NCI-H1048 (cell line): Measurements from ENCODE around the gene RNLS.

Source experiments
- DNase-seq: peaks from one replicate; lab custom pipeline; 2025; lab: John Stamatoyannopoulos, UW

The RNLS gene

DNA sequence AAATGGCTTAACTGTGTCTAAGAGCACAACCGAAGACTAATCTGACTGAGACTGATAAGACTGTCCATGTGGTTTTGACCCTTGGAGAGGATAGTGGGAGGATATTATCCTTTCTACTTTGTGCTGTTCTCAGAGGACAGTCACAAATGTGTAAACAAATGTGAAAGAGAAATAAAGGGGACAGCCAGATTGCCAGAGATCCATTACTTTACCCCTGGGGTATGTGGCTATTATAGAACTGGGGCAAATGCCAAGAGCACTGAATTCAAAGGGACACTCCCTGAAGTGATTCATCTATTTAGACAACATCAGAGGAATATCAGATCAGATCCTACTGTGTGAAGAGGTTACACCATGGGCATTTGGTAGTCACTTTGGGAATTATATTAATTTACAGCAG lies 154.7 kb downstream of the RNLS start:
- no peak for DNase-seq

DNA sequence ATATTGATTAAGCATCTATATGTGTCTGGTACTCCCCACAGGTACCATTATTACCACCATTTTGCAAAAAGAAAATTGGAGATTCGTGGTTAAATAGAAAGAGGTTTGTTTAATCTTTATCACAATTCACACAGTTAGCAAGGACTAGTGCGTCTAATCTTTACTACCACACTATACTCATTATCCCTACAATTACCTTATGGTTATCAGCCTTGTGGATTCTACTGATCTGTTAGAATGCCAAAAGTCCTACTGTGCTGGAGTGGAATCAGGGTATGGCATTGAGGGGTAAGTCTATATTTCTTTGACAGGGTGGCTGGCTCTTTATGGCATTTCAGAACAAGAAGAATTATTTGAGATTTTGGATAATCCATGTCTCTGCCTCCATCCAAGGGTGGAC lies 156.1 kb downstream of the RNLS start:
- no peak for DNase-seq

DNA sequence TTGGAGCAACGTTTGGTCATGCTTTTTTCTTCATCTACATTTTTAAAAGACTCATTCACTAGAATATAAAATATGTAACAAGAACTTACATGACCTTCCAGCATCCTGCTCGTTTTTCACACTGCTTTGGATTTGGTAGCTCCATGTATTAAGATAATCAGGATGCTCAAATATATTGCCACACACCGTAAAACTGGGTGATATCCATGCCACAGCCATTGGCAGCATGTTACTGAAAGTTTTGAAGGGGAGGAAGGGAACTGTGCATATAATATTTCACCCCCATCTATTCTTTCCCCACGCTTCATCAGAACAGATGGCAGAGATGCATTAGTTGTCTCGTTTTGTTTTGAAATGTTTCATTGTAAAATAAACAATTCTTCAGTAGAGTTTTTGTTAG lies 158.2 kb downstream of the RNLS start:
- DNase-seq: no peak

DNA sequence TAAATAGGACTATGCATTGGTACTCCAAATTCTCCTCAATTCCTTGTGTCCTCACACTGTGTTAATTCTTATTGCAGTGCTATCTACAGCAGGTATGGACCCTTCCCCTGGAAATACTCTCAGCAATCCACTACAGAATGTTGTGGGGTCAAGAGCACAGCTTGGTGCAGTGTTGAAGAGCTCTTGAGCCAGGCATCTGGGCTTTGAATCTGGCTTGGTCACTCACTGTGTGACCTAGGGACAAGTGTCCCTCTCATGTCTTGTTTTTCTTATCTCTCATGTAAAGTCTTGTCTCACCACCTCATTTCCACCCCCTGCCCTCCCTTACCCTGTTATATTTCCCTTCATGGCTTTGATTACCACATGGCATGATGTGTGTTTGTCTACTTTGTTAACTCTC lies 159.4 kb downstream of the RNLS start:
- no peak for DNase-seq

GRCh38 chr10:88421590-88421989 lies 161.5 kb downstream of the RNLS start:
- no peak for DNase-seq

DNA sequence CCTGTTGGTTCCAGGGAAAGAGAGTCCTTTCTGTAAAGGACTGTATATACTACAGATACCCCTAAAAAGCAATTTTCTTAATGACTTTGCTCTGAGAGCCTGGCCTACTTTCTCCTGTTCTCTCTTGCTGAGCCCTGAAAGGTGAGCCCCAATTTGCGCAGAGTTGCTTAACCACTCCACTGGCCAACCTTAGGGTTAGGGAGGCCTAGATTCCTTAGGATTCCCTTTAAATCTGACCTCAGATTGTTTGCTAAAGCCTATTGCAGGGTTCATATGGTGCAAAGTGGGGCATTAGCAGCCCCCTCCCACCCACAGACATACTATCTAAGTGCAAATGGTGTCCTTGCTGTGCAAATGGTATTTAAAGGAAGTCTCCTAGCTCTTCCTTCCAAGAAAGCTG lies 164.2 kb downstream of the RNLS start:
- DNase-seq: no peak

DNA sequence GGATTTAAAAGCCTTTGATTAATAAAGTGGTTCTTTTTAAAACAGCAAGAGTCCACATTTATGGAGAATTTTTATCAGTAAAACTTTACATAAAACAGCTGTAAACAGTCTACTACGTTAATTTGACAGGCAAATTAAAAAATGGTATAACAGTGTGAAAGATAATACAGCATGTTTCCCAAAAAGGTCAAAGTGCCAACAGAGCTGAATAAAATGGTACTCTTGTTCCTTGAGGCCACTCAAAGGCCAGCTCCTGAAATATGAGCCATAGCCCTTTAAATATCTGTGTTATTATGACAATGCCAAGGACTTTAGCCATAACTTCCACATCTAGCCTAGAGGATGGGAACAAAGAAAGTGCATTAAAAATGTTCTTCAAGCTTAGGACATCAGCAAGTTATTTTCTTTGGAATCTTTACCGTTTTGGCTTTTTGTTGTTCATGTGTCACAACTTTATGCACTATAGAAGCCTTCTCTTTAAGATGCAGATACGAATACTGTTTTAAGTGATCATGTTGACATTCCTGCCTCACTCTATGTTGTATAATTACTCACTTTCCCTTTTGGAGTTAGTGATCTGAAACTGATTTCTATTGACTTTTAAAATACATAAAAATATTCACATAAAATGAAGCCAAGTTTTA lies 165.6 kb downstream of the RNLS start:
- no peak for DNase-seq

- no peak for DNase-seq
Measured at GRCh38 chr10:88416801-88417200, 166.3 kb downstream of the RNLS start.

DNA sequence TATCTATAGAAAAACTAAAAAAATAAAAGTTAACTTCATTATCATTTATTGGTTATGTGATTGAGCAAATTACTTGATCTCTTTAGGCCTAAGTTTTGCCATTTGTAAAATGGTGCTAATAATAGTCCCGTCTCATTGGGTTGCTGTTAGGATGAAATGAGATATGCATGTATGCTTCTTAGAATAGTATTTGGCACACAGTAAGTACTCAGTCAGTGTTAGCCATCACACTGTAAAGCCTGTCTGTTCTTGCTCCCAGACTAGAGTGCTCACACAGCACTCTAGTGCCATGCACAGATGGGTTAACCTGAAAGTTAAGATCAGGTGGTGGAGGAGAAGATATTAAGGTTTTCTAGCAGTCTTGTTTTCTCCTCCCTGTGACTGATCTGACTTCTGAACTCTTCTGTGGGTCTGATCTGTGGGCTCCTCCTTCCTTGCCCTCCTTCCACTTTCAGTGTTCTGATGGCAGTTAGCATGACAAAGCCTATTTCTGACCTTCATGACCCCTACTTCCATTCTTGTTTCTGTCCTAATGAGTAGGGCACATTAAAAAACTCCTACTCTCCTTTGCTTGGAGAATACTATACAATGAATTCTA lies 167.5 kb downstream of the RNLS start:
- DNase-seq: no peak

DNA sequence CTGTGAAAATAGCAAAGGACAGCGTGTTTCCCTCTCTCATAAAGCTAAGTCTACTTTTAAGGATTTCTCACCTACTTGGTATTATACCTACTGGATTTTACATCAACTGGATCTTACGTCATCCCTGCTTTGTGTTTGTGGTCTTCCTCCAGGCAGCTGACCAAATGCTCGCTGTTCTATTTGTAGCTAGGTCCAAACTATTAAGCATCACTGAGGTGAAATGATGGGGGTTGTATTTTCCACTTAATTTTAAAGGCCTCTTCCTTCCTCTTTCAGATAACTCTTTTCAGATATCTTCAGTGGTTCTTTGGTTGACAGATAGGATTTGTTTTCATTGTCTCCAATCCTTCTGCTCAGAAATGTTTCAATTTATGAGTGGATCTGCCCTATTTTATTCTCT lies 169.7 kb downstream of the RNLS start:
- DNase-seq: no peak

DNA sequence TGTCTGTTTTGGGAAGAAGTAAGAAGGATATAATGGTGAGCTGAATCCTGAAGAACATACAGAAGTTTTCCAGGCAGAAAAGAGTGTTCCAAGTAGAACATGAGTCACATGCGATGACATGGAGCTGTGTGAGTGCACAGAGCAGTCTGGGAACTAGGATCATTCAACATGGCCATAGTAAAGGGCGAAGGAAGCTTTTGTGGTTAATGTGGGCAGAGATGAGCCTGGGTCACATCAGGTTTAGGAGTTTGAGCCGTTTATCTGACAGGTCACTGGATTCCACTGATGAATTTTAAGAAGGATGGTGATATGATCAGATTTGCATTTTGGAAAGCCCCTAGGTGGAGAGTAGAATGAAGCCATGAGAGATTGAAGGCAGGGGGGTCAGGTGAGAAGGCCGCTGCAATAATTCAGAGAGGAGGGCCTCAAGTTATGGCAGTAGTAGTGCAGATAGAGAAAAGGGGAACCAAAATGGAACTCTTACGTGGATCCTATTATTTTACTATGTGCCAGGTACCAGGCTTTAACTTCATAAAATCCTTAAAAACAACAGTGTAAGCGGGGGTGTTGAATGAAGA lies 171.3 kb downstream of the RNLS start:
- DNase-seq: no peak

- no peak for DNase-seq
Measured at GRCh38 chr10:88409824-88410223, 173.3 kb downstream of the RNLS start.

DNA sequence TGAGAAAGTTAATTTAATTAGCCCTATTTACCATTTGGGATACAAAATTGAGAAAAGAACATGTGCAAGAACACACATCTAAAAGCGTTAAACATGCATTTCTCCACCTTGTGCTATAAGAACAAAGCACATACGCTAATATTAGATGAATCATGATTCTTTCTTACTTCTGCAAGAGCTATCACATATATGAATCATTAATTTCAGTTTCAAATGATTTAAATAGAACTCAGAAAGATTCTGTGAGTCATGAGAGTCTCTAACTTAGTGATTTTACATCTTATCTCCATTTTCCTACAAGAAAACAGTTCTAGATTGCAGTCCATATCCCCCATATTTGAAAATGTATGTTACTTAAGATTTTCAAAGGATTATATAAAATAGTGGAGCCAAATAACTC lies 173.9 kb downstream of the RNLS start:
- DNase-seq: no peak

DNA sequence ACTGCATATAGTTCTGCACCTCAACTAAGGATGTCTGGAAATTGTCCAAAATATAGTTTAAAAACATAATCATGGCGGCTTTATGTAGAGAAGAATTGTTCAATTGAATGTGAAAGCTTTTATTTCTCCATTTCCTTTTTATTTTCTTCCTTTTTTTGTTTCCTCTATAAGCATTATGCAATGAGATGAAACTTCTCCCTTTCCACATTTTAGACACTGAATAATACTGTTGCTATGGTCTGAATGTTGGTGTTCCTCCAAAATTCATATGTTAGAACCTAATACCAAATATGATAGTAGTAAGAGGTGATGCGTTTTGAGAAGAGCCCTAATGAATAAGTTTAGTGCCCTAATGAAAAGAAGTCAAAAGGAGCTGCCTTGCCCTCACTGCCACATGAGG lies 175.0 kb downstream of the RNLS start:
- DNase-seq: no peak

GRCh38 chr10:88404133-88404532 lies 179.0 kb downstream of the RNLS start:
- no peak for DNase-seq

DNA sequence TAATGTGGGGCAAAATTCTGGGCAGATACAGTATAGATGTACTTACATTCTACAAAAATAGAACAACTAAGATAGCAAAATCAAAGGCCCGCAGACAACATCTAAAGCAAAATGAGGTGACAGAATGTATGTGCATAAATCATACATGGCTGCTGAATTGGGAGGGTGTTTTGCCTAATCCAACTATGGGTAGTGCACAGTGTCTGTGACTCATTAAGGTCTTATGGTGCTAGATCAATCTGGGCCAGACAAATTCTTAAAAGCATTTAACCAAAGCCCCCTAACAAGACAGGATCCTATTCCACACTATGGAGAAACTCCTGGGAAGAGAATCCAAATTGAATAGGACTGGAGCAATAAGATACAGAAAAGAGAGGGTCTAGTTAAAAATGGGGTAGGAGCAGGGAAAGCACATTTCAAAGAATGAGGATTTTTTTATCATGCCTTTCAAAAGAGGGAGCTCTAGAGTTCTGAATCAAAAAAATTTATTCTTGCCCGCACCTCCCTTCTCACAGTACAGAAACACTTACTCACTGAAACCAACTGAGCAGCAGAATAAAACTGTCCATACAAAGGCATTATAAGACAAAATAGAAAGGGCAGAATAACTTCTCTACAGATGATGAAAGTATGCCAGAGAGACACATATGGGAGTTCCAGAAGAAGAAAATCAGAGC lies 181.3 kb downstream of the RNLS start:
- DNase-seq: no peak

DNA sequence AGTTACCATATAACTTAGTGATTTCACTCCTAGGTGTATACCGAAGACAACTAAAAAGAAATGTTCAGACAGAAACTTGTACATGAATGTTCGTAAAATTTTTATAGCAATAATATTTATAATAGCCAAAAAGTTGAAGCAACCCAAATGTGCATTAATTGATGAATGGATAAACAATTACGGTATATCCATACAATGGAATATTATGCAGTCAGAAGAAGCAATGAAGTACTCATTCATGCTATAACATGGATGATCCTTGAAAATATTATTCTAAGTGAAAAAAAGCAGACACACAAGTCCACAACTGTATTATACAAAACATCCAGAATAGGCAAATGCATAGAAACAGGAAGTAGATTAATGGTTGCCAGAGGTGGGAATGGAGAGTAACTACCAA lies 183.9 kb downstream of the RNLS start:
- DNase-seq: no peak

- DNase-seq: no peak
Measured at GRCh38 chr10:88395677-88396076, 187.4 kb downstream of the RNLS start.

DNA sequence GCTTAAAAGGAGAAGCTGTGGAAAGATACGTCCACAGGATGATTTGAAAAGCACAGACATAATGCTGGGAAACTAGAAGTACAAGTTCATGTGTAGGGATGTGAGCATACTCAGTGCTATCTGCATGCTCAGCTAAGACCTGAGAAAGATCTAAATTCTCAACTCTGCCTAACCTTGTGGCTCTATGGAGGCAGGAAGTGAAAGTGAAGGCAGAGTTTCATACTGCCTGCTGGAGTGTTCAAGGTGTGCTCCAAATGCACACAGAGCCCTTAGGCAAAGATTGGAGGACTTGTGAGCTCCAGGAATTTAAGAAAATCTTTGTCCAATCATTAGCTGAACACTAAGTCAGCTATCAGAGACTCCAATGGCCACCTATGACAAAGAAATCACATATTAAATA lies 190.9 kb downstream of the RNLS start:
- DNase-seq: no peak

GRCh38 chr10:88390041-88390440 lies 193.1 kb downstream of the RNLS start:
- no peak for DNase-seq

- DNase-seq: no peak
Measured at GRCh38 chr10:88389456-88389855, 193.7 kb downstream of the RNLS start.

GRCh38 chr10:88388324-88388723 lies 194.8 kb downstream of the RNLS start:
- no peak for DNase-seq
